A204.1 (cell line): Measurements from ENCODE around the gene ADAMTS20.
A peak's percentile ranks its signal among the peaks of the same experiment; 100 is the strongest.
"Not testable (repeated sequence)": the region's sequence is repeated elsewhere in the genome, so short reads cannot be mapped to it uniquely, and the experiment has no call there.

Experiments used
- FAIRE-seq: peaks from 2 replicates; lab custom pipeline; 2012; peaks lifted over from hg19 to GRCh38; lab: Jason Lieb, UNC

ADAMTS20 gene, protein sequence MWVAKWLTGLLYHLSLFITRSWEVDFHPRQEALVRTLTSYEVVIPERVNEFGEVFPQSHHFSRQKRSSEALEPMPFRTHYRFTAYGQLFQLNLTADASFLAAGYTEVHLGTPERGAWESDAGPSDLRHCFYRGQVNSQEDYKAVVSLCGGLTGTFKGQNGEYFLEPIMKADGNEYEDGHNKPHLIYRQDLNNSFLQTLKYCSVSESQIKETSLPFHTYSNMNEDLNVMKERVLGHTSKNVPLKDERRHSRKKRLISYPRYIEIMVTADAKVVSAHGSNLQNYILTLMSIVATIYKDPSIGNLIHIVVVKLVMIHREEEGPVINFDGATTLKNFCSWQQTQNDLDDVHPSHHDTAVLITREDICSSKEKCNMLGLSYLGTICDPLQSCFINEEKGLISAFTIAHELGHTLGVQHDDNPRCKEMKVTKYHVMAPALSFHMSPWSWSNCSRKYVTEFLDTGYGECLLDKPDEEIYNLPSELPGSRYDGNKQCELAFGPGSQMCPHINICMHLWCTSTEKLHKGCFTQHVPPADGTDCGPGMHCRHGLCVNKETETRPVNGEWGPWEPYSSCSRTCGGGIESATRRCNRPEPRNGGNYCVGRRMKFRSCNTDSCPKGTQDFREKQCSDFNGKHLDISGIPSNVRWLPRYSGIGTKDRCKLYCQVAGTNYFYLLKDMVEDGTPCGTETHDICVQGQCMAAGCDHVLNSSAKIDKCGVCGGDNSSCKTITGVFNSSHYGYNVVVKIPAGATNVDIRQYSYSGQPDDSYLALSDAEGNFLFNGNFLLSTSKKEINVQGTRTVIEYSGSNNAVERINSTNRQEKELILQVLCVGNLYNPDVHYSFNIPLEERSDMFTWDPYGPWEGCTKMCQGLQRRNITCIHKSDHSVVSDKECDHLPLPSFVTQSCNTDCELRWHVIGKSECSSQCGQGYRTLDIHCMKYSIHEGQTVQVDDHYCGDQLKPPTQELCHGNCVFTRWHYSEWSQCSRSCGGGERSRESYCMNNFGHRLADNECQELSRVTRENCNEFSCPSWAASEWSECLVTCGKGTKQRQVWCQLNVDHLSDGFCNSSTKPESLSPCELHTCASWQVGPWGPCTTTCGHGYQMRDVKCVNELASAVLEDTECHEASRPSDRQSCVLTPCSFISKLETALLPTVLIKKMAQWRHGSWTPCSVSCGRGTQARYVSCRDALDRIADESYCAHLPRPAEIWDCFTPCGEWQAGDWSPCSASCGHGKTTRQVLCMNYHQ (N-terminal part only)

DNA sequence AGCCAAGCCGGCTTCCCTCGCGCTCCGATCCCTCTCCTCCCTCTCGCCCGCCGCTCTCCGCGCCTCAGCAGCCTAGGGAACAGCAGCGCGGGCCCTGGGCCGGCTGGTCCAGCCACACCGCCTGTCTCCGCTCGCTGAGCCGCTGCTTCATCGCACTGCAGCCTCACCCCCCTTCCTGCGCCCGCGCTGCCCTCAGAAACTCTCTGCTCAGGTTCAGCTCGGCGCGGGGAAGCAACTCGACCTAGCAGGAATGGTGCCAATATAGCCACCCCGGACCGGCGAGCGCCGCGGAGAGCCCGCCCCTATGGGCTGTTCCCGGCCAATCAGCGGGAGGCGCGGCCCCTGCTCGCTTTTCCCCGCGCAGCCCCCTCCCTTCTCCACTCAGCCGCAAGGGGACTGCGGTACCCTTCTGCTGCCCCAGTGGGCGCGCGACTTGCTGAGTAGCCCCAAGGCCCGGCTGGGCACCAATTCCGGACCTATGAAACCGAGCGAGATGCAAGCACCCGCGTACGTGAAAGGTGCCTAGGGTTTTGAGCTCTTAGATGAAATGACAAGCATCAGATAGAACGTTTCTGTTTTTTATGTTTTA is at the start of gene ADAMTS20:
Gene ADAMTS20 (minus strand): TSS at position 233 of the 589 bp plus-strand sequence. CDS start 282 bp downstream, outside the sequence.
- FAIRE-seq: no peak

DNA sequence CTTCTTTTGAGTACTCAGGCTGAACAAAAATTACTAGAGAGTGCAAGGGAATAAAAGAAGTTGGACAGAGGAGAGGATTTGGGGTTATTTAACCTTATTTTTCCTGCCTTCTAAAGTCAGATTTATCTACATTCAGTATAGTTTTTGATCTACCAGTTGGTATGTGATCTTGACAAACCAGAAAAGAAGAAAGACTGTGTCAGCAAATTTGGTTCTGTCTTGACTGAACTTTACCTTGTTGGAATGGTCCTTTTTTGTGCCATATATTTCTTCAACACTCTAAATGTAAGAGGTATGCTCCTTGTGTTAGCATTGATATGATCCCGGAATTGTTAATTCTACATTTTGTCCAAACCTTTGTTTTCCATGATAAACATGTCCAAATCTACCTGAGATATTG is 47.7 kb upstream of the ADAMTS20 start:
- no peak for FAIRE-seq

DNA sequence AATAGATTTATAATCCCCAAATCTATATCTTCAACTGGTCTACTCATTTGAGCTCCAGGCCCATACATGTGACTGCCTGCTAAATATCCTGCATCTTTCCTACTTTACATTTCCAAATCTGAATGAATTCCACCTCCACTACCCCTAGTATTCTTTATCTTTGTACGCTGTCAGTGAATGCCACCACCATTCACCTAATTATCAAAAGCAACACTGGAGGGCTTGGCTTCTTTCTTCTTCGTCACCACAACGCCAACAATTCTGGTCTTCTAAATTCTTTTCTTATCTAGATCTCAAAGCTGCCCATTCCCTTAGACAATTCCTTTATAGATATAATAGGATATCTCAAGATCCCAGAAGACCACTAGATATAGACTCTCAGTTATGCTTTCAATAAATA is 47.1 kb upstream of the ADAMTS20 start:
- no peak for FAIRE-seq

DNA sequence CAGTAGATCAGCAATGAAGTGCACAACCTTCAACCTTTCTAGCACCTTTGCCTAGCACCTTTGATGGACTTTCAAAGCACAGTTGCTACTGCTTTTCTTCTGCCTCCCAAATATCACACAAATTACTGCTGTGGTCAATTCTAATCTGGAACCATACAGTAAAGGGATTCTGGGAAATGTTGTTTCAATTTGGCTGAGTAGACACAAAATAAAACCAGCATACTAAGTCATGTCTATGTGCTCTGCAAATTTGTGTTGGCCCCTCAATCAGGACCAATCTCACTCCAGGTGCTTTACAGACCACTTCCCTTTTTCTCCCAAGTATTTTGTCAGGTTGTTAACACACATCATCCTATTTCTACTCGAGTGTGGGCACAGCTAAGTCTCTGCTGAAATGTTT is 38.3 kb upstream of the ADAMTS20 start:
- FAIRE-seq: no peak

DNA sequence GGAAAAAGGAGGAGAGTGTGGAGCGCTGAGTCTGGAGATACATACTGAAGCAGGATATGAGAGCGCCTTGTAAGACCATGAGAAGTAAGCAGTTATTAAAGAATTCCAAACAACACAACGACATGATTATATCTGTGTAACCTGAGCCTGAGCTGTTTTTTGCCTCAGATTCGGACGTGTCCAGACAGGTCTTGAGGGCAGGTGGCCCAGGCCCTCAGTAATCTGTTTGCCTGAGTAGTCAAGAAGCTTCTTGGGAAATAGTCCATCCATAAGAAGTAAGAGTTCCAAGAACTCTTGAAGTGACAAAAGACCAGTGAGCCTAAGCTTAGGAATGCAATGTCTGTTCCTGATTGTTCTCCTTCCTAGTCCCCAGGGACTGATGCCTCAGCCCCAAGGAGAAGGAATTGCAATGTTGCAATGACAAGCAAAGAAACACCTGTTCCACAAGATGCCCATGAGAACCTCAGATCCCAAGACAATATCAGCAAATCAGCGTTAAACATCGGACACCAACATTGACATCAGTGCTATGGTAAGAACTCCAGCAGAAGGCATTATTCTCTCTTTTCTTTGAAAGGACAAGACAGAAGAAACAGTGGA is 34.7 kb upstream of the ADAMTS20 start:
- FAIRE-seq: no peak

DNA sequence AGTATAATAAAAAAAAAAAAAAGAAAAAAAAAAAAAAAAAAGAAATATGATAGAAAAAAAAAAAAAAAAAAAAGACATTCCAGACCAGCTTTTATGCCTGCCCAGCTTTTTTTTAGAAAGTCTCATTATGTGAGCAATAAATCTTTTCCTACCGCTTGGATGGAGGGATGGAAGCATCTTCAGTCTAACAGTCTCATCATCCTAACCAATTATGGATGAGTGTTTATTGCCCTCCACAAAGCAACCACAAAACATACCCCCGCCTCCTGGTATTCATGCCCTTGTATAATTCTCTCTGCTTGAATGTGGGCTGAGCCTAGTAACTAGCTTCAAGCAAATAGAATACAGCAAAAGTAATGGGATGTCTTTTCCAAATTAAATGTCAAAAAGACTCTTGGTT is 33.7 kb upstream of the ADAMTS20 start:
- FAIRE-seq: no peak

DNA sequence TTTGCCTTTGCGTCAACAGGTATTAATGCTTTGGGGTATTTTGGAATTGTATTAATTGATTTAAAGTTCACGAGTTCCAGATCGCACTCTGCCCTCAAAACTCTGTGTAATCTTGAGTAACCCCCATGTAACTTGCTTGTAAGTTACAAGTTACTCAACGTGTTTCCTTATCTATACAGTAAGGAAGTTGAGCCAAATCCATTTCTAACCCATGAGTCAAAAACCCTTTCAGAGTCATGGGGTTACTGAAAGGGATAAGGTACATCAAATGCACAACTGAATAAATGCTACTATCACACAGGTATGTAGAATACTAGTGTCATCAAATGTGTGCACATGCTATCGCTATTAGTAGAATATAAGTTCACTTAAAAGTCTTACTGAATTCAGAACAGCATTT is 28.6 kb upstream of the ADAMTS20 start:
- no peak for FAIRE-seq

DNA sequence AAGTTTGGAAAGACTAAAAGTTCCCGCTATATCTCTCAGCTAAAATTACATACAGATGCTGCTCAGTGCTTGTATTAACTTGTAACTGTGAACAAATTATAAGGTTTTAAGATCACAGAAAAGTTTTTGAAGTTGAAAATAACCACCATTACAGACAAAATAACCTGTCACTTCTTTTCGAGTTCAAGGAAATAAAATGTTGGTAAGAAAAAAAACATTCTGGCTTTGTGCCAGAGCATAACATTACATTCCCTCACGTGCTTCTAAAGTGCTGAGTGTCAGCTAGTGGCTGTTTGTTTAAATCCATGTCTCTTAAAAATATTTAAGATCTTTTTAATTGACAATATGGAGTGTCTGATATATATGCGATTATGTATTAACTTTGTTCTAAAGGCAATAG is 27.2 kb upstream of the ADAMTS20 start:
- FAIRE-seq: no peak

DNA sequence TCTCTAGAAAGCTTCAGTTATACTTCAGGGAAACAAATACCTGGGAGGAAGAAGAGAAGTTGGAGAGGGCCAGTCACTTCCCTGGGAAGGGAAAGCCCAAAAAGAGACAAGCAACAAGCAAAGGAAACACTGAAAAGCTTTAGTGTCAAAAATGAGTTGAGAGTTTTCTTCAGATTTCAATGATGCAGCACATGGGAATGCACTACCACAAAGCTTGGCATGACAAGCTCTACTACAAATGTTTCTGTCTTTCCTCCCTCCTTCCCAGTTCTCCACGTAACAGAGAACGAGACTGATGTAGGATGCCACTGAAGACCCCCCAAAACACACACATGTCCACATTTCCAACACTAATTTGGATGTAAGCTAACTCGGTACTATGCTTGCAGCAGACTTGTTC is 26.8 kb upstream of the ADAMTS20 start:
- no peak for FAIRE-seq

DNA sequence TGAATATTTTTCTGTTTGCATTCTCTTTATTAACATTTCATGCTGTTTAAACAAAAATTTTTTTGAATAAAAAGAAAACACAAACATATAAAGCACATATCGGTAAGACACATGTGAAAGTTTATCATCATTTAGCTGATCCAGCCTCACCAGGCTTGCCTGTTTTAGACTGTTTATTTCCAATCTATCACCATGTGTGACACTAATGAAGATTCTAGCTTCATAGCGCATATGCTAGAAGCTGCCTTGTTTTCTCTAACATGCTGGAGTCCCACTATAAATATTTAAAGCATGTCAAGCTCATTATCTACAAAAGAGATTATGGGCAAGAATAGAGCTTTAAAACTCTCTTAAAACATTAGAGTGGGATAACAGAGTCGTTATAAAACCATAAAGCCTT is 25.4 kb upstream of the ADAMTS20 start:
- FAIRE-seq: no peak

DNA sequence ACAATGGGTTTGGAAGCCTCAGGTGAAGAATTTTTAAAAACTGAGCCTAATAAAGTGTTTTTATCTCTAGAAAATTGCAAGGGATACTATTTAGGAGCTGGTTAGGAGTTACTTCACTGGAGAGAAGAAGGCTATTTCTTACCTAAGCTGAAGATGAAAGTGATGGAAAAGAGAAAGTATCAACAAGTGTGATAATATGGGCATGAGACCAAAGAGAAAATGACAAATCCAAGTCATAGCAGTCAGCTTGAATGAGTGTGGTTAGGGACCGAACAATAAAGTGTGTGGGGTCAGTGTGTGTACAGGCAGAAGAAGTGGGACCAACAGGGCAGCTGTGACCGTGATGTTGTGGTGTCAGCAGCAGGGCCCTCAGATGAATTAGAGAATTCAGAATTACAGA is 24.2 kb upstream of the ADAMTS20 start:
- FAIRE-seq: no peak

DNA sequence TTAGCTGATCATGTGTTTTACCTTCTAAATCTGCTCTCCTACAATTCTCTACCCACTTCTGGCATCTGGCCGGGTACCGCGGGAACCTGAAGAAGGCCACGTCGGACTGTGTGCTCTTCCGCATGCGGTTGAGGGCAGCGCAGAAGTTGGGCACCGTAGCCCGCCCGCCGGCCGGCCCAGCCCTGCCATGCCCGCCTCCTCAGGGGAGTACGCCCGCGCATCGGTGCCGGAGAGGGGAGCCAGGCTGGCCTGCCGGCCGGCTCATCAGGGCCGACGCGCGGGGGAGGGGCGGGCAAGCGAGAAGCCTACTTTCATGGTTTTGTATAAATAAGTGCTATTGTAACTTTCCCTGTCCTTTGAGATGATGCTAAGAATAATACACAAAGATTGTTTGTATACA is 19.9 kb upstream of the ADAMTS20 start:
- FAIRE-seq: no peak

DNA sequence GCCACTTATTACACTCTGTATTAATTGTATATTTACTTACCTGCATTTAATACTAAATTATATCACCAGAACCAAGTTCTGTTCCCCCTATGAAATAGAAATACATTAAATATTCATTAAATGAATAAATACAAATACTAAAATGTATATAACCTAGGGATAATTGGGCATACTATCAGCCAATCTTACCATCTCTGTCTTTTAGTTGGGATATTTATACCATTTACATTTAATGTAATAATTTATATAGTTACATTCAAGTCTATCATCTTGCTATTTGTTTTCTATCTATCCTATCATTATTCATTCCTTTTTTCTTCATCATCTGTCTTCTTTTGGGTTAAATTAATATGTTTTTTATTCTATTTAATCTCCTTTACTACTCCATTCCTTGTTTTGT is 4.1 kb upstream of the ADAMTS20 start:
- FAIRE-seq: no peak

DNA sequence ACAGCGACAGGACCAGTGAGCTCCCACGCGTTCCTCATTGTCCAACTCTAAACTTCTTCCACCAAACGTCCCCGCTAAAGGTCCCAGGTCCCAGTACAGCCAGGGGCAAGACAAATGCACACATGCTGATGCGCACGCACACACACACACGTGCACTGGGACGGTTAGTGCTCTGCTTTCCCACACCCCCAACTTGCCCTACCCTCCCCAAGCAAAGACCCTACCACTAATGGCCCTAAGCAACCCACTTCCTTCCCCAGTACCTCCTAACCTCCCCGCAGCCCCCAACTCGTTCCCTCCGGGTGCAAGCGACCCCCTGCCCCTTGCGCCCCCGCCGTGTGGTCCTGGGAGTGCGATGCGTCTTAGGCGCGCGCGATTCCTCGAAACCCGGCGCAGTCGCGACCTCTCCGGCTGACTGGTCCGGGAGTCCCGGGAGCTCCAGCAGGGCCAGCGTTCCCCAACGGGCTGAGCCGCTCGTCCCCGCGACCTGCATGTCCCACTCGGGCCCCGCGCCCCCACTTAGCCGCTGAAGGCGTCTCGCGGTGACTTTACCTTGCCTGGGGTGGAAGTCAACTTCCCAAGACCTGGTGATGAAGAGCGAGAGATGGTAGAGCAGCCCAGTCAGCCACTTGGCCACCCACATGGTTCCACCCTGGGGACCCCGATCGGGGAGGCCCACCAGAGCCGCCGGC is 578 bp downstream of the ADAMTS20 start:
- FAIRE-seq: no peak

DNA sequence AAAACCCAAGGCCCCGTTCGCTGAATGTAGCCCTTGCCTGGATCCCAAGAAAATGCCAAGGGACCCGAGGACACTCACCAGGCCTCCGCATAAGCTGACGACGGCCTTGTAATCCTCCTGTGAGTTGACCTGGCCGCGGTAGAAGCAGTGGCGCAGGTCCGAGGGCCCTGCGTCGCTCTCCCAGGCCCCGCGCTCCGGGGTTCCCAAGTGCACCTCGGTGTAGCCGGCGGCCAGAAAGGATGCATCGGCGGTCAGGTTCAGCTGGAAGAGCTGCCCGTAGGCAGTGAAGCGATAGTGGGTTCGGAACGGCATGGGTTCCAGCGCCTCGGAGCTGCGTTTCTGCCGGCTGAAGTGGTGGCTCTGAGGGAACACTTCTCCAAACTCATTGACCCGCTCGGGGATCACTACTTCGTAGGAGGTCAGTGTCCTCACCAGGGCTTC is 1.2 kb downstream of the ADAMTS20 start:
- no peak for FAIRE-seq

DNA sequence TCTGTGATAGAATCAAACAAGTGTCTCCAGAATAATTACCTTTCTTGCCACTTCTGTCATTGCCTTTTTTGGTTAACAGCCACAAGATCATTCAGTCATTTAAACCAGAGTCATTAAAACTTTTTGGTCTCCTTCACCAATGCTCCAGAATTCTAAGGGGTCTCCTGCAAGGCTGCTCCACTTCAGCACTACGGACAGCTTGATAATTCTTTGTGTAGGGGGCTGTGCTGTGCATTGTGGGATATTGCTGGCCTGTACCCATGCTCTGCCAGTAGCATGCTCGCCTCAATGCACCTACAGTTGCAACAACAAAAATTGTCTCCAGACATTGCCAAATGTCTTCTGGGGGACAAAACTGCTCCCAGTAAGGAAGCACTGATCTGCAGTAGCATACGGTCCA is 7.3 kb downstream of the ADAMTS20 start:
- no peak for FAIRE-seq

DNA sequence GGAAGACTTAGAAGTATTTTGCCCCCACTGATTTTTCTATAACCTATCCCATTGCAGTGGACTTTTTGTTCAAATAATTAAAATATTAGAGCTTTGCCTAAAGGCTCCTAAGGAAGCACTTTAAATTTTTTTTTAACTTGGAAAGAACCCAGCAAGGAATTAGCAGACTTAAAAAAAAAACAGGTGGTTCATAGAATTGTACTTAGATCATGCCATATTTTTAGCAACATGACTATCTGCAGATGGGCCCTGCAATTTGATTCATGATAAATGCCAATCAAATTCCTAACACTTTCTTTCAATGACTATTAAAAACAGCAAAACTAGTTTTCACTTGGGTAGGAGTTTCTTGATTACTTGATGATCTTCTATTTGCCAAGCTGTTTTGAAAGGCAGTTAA is 11.5 kb downstream of the ADAMTS20 start:
- no peak for FAIRE-seq

DNA sequence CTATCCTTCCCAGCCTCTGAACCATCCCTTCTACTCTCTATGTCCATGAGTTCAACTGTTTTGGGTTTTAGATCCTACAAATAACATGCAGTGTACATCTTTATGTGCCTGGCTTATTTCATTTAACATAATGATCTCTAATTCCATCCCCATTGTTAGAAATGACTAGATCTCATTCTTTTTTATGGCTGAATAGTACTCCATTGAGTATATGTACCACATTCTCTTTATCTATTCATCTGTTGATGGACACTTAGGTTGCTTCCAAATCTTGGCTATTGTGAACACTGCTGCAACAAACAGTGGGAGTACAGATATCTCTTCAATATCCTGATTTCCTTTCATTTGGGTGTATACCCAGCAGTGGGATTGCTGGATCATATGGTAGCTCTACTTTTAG is 14.3 kb downstream of the ADAMTS20 start:
- FAIRE-seq: not testable (repeated sequence)

DNA sequence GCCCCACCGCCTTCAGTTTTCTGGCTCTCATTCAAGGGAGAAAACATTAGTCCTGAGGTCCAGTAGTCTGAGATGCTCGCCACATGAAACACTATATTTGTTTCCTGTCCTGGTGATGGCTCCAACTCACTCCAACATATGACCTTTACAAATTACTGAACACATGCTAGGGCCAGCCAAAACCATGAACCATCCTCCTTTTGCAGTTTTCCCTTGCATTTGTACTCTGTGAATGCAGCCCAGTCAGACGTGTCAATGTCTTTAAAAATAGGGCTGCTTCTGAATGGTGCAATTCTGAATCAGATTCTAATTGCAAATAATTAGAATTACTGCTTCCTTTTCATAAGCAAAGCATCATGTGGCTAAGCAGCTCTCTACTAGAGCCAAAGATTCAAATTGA is 36.0 kb downstream of the ADAMTS20 start:
- FAIRE-seq: no peak

DNA sequence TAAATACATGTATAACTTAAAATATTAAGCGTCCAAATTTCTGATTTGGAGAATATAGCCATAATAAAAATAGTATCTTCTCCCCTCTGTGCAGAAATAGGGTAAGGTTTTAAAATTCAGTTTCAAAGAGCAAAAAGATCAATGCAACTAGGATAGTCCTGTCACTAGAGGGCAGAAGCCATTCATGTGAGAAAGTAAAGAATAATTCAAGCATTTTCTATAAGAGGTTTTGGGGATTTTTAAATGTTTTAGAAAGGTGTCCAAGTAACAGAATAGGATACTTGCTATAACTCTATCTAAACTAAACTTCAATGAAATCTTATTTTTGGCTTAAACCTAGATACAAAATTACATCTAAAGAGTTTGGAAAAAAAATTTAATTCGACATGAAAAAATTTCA is 50.3 kb downstream of the ADAMTS20 start:
- peak; percentile 92 for FAIRE-seq

DNA sequence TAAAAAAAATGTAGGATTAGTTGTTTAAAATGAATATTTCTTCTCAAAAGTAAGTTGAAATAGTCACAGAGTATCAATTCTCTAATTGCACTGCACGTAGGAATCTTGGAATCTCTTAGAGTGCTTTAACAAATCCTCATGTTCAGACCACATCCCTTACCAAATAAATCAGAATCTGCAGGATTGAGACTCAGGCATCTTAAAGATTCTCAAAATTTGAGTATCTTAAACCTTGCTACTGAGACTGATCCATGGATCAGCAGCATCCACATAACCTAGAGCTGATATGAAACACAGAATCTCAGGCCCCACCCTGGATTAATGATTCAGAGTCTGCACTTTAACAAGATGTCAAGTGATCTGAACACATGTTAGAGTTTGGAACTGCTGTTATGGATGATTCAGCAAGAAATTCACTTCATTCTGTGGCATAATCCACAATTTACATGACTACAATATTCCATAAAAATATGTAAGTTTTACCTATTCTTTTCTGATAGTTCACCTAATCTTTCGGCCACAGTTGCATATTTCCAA is 58.7 kb downstream of the ADAMTS20 start:
- FAIRE-seq: no peak
